Measurements from ENCODE around the gene MN1.

DNA sequence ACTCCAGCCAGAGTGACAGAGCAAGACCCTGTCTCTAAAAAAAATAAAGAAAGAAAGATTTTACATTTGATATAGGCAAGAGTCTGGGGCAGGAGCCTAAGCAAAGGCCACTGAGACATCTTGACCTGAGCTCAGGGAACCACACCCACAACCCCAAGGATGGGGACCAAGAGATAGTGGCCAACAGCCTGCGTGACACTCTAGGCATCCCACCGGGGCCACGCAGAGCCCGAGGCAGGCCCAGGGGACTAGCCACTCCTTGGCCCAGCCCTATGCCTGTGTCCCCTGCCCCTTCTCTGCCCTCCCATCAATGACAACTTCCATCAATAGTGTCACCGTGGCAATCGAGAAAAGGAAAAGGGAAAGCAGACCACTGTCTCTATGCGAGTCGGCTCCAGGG lies 41.1 kb downstream of the MN1 start:
- TF ChIP-seq YY1 (IDR thresholded peaks at IDR 0.05; ENCODE audit: insufficient read depth, insufficient read length) (no peak), ZNF274 (IDR thresholded peaks at IDR 0.05; ENCODE audit: low read depth, low read length) (no peak)
